ENCODE measurements around the gene CHIC2.

GRCh38 chr4:54103190-54103574 is 38.8 kb upstream of the CHIC2 start:
- TF ChIP-seq CTCF (IDR thresholded peaks at IDR 0.05; ENCODE audit: low read depth, low read length) (no peak), EZH2phosphoT487 (IDR thresholded peaks at IDR 0.05; ENCODE audit: low read depth) (no peak)
